OCI-LY7 (cell line): ENCODE data around the gene FNIP1. TPM values are rescaled to one million over a fixed set of nuclear protein-coding genes. Genes with fewer than 3 reads are reported as not detected.
A peak's percentile ranks its signal among the peaks of the same experiment; 100 is the strongest.

Experiments
- BruUV-seq: library from RNA; stranded (reverse); fragments of 400-500 nt; replicated peaks from 2 replicates; lab custom pipeline; 2021; lab: Mats Ljungman, UMichigan
- CTCF ChIA-PET: fragments of 300-600 bp; sonication (Branson Sonifier 250); formaldehyde crosslinking; loops from one replicate; lab custom pipeline; 2022; ENCODE audit warnings: antibody characterized with exemption; ENCODE audit not compliant: unreplicated experiment; lab: Charles Lee
- POLR2A ChIA-PET: fragments of 300-600 bp; sonication (Branson Sonifier 250); formaldehyde crosslinking; loops from one replicate; lab custom pipeline; 2022; ENCODE audit warnings: antibody characterized with exemption; lab: Charles Lee
- DNase-seq: peaks from one replicate; pipeline ENCODE4 v3.0.0-alpha.2; 2015; ENCODE audit warnings: low spot score
- H2AFZ ChIP-seq: fragments of 200-600 bp; sonication (generic), shearing (Covaris generic); 2 replicates; pipeline ENCODE4 v1.6.1; 2014; ENCODE audit warnings: mild to moderate bottlenecking, antibody characterized with exemption, low read length, moderate library complexity
- H3K27ac ChIP-seq: fragments of 200-600 bp; sonication (generic); 2 replicates; pipeline ENCODE4 v1.5.1; 2014; ENCODE audit warnings: mixed run types, low read depth, mild to moderate bottlenecking, moderate library complexity, low read length, inconsistent platforms; ENCODE audit not compliant: poor library complexity, severe bottlenecking
- H3K36me3 ChIP-seq: fragments of 200-600 bp; sonication (generic); 2 replicates; pipeline ENCODE4 v1.6.1; 2014; ENCODE audit warnings: mild to moderate bottlenecking, antibody characterized with exemption, low read length, moderate library complexity, mixed read lengths; ENCODE audit not compliant: insufficient read depth
- H3K4me1 ChIP-seq: fragments of 200-600 bp; sonication (generic); 2 replicates; pipeline ENCODE4 v1.5.1; 2014; ENCODE audit warnings: mild to moderate bottlenecking, low read length; ENCODE audit not compliant: insufficient read depth, poor library complexity, severe bottlenecking
- H3K4me2 ChIP-seq: fragments of 200-600 bp; sonication (generic); 2 replicates; pipeline ENCODE4 v1.6.1; 2014; ENCODE audit warnings: mild to moderate bottlenecking, low read length
- H3K4me3 ChIP-seq: fragments of 200-600 bp; sonication (generic); 2 replicates; pipeline ENCODE4 v1.5.1; 2014; ENCODE audit warnings: mild to moderate bottlenecking, low read depth, low read length; ENCODE audit not compliant: poor library complexity, severe bottlenecking
- H3K79me2 ChIP-seq: fragments of 200-600 bp; sonication (generic); 2 replicates; pipeline ENCODE4 v1.6.1; 2016; ENCODE audit warnings: low read depth, mild to moderate bottlenecking, low read length, moderate library complexity, mixed read lengths; ENCODE audit not compliant: insufficient read depth
- H3K9me2 ChIP-seq: fragments of 200-600 bp; sonication (generic); 2 replicates; pipeline ENCODE4 v1.6.1; 2016; ENCODE audit warnings: mild to moderate bottlenecking, low read length, mixed read lengths; ENCODE audit not compliant: insufficient read depth
- H3K9me3 ChIP-seq: fragments of 200-600 bp; sonication (generic); 2 replicates; pipeline ENCODE4 v1.6.1; 2014; ENCODE audit warnings: mild to moderate bottlenecking, mixed run types, low read length, mixed read lengths
- H4K20me1 ChIP-seq: fragments of 200-600 bp; sonication (generic); 2 replicates; pipeline ENCODE4 v1.6.1; 2014; ENCODE audit warnings: mild to moderate bottlenecking, antibody characterized with exemption, low read length, moderate library complexity, mixed read lengths; ENCODE audit not compliant: insufficient read depth
- CTCF ChIP-seq: fragments of 200-600 bp; sonication (generic); conservative IDR thresholded peaks from 2 replicates; pipeline ENCODE4 v1.5.1; 2014; ENCODE audit warnings: mild to moderate bottlenecking, antibody characterized with exemption, low read length, moderate library complexity, mixed read lengths
- EZH2phosphoT487 ChIP-seq: fragments of 200-600 bp; sonication (generic); IDR thresholded peaks from 2 replicates; pipeline ENCODE4 v1.6.1; 2018; ENCODE audit warnings: low read depth, borderline replicate concordance, mild to moderate bottlenecking, mixed run types, antibody characterized with exemption, low read length, moderate library complexity, mixed read lengths
- intact Hi-C: fragments of 100-400 bp; cut with micrococcal nuclease; formaldehyde crosslinking; loops from one replicate; pipeline ENCODE4 v1.10.0; 2022; ENCODE audit not compliant: unreplicated experiment
- total RNA-seq, 2 experiments: library from RNA; depleted of rRNA in 1 of 2; stranded (reverse); fragments of >200 nt in 1 of 2; shearing (Covaris generic) in 1 of 2; gene quantifications; 2 replicates each; pipeline ENCODE4 v1.2.3, GENCODE V29; 2014 to 2022

Gene FNIP1
- total RNA-seq, 2 experiments from 2014 or later = 19.4 to 20.6 TPM

- POLR2A ChIA-PET = no interaction called here
- no peak for TF ChIP-seq CTCF
- TF ChIP-seq EZH2phosphoT487 = no peak
- H3K4me1 ChIP-seq = no peaks in the 10 kb centered on the region
- H3K9me2 ChIP-seq = no peaks in the 10 kb centered on the region
- no peaks in the 10 kb centered on the region for H4K20me1 ChIP-seq
- H2AFZ ChIP-seq = no peak overlapping the region
- H3K9me3 ChIP-seq = no peaks in the 10 kb centered on the region
- CTCF ChIA-PET = no interaction called here
- BruUV-seq = no TSS peak
- H3K4me2 ChIP-seq = no peak overlapping the region
- DNase-seq = no peak
- no peaks in the 10 kb centered on the region for H3K79me2 ChIP-seq
- H3K36me3 ChIP-seq = no peaks in the 10 kb centered on the region
- H3K4me3 ChIP-seq = no peak overlapping the region
- no peak overlapping the region for H3K27ac ChIP-seq
- intact Hi-C loops = no loop called here
Measured at GRCh38 chr5:131812371-131813160, 15.7 kb upstream of the FNIP1 start.

GRCh38 chr5:131810510-131811249 is 13.9 kb upstream of the FNIP1 start:
- TF ChIP-seq EZH2phosphoT487 (no peak), CTCF (peak; percentile 57)
- CTCF ChIA-PET = interaction anchor here (1.1 kb wide), 1 partner anchor 221 kb away, joined by 6 read pairs; no protein-coding TSS in a partner anchor
- H3K4me3 ChIP-seq = no peak overlapping the region
- no peaks in the 10 kb centered on the region for H3K4me1 ChIP-seq
- no peaks in the 10 kb centered on the region for H3K36me3 ChIP-seq
- H2AFZ ChIP-seq = no peak overlapping the region
- POLR2A ChIA-PET = interaction anchor here (0.5 to 1.7 kb wide), 3 partner anchors 10 to 36 kb away, joined by 3 to 5 read pairs (median 3); no protein-coding TSS in a partner anchor
- no peaks in the 10 kb centered on the region for H3K9me3 ChIP-seq
- no peaks in the 10 kb centered on the region for H4K20me1 ChIP-seq
- H3K27ac ChIP-seq = no peak overlapping the region
- H3K4me2 ChIP-seq = no peak overlapping the region
- no TSS peak for BruUV-seq
- intact Hi-C loops = loop anchor here (1.0 to 2.0 kb wide), 2 partner anchors 196 to 254 kb away; no protein-coding TSS in a partner anchor
- H3K79me2 ChIP-seq = no peaks in the 10 kb centered on the region
- peak; percentile 13 for DNase-seq
- H3K9me2 ChIP-seq = no peaks in the 10 kb centered on the region
